ENCODE results near the gene ARID5A. TPM values are rescaled to one million over a fixed set of nuclear protein-coding genes. Genes with fewer than 3 reads are reported as not detected.
A peak's percentile ranks its signal among the peaks of the same experiment; 100 is the strongest.

ARID5A gene
- total and polyA plus RNA-seq, 2 of the 13 experiments (the other 11 are each of a cell fraction or from before 2014, with no cell fraction given) = 6.0 to 9.5 TPM

GRCh38 chr2:96509114-96509846 lies 27.3 kb upstream of the ARID5A start (continued):
- TF ChIP-seq GMEB1 (CRISPR knock-in tag; IDR thresholded peaks at IDR 0.05; ENCODE audit: borderline replicate concordance) = no peak
- no peak for TF ChIP-seq ZNF576 (CRISPR knock-in tag; IDR thresholded peaks at IDR 0.05)
- no peak for TF ChIP-seq ZNF18 (CRISPR knock-in tag; IDR thresholded peaks at IDR 0.05; ENCODE audit: insufficient replicate concordance)
- no peak for TF ChIP-seq ZNF33A (CRISPR knock-in tag; IDR thresholded peaks at IDR 0.05; ENCODE audit: borderline replicate concordance)
- peak; percentile 53; the same call in 1 of the 2 replicates for TF ChIP-seq RNF2 (conservative IDR thresholded peaks at IDR 0.05; ENCODE audit: low read depth)
- TF ChIP-seq ZNF605 (CRISPR knock-in tag; IDR thresholded peaks at IDR 0.05) = no peak
- 0 out of 2 replicates have a peak, but pooled peaks have one; percentile 31 for TF ChIP-seq KMT2B (CRISPR knock-in tag; IDR thresholded peaks at IDR 0.05)
- TF ChIP-seq POGK (CRISPR knock-in tag; conservative IDR thresholded peaks at IDR 0.05) = no peak
- 0 out of 2 replicates have a peak, but pooled peaks have one; percentile 60 for TF ChIP-seq ZNF800 (CRISPR knock-in tag; IDR thresholded peaks at IDR 0.05)
- TF ChIP-seq TRAFD1 (CRISPR knock-in tag; IDR thresholded peaks at IDR 0.05; ENCODE audit: borderline replicate concordance) = no peak
- TF ChIP-seq ZFAT (CRISPR knock-in tag; conservative IDR thresholded peaks at IDR 0.05) = no peak
- TF ChIP-seq CEBPZ (IDR thresholded peaks at IDR 0.05; ENCODE audit: low read length) = no peak
- TF ChIP-seq XRCC5 (optimal IDR thresholded peaks at IDR 0.05; ENCODE audit: low read length) = peak; percentile 97
